Upper lobe of left lung (tissue), 4 donors: Measurements from ENCODE around the gene CYP24A1.

Experiments
- EP300 ChIP-seq, 4 donors: sonication (generic); formaldehyde crosslinking; IDR thresholded peaks; one replicate each; pipeline ENCODE4 v1.5.1; 2017; ENCODE audit warnings: antibody characterized with exemption in 4 of 4, control low read depth in 2 of 4
- POLR2AphosphoS5 ChIP-seq, 2 donors: sonication (generic); formaldehyde crosslinking; IDR thresholded peaks; one replicate each; pipeline ENCODE4 v1.5.1; 2017; ENCODE audit warnings: antibody characterized with exemption in 2 of 2
- TF ChIP-seq, protein P1 (sequence below), 6 experiments: fragments of 450-650 bp in 4 of 6; fragments of 200-600 bp in 2 of 6; sonication (generic) in 2 of 6; IDR thresholded peaks; one replicate each; pipeline ENCODE4 v1.5.1; 2016 to 2019; ENCODE audit warnings: antibody characterized with exemption in 6 of 6

DNA sequence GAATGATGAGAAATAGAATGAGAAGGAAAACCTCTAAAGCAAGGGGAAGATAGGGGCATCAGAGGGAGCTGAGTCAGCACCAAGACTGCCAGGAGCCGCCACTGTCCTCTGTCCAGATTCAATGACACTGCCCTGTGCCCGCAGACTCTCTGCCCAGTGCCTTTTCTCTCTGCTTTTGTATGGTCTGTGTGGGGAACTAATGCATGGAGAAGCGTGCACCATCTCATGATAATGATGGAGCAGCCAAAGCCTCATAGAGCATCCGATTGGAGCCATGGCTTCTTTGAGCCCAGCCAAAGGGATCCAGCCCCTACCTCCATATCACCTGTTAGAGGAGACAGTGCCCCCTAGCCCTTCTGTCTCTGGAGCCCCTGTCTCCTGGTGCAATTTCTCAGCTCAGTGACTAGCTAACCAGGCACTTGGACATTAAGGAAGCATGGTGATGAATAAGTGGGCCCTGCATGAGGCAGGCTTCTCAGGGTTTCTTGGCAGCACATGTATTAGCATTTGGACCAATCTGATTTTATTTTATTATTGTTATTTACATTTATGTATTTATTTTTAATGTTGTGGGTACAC is 27.6 kb upstream of the CYP24A1 start:
- TF ChIP-seq POLR2AphosphoS5 (IDR thresholded peaks at IDR 0.05) (no peak), EP300 (IDR thresholded peaks at IDR 0.05) (no peak)
- TF ChIP-seq, protein P1, sequence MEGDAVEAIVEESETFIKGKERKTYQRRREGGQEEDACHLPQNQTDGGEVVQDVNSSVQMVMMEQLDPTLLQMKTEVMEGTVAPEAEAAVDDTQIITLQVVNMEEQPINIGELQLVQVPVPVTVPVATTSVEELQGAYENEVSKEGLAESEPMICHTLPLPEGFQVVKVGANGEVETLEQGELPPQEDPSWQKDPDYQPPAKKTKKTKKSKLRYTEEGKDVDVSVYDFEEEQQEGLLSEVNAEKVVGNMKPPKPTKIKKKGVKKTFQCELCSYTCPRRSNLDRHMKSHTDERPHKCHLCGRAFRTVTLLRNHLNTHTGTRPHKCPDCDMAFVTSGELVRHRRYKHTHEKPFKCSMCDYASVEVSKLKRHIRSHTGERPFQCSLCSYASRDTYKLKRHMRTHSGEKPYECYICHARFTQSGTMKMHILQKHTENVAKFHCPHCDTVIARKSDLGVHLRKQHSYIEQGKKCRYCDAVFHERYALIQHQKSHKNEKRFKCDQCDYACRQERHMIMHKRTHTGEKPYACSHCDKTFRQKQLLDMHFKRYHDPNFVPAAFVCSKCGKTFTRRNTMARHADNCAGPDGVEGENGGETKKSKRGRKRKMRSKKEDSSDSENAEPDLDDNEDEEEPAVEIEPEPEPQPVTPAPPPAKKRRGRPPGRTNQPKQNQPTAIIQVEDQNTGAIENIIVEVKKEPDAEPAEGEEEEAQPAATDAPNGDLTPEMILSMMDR (IDR thresholded peaks at IDR 0.05) = no peak
